HepG2 (cell line): Measurements from ENCODE around the gene PRKAR1A.

Experiments
- JUNB ChIP-seq: sonication (generic); formaldehyde crosslinking; IDR thresholded peaks from 2 replicates; pipeline ENCODE4 v1.8.0; 2022; ENCODE audit warnings: missing genetic modification reagents, mild to moderate bottlenecking, borderline replicate concordance
- KMT2A ChIP-seq: sonication (generic); formaldehyde crosslinking; IDR thresholded peaks from 2 replicates; pipeline ENCODE4 v1.4.0; 2020; ENCODE audit warnings: missing genetic modification reagents
- POLR2AphosphoS5 ChIP-seq: IDR thresholded peaks from 2 replicates; pipeline ENCODE4 v1.6.1; 2012; ENCODE audit warnings: low read depth, low read length
- SP5 ChIP-seq: IDR thresholded peaks from 2 replicates; pipeline ENCODE4 v1.6.1; 2016; ENCODE audit warnings: low read depth, borderline replicate concordance
- ZNF556 ChIP-seq: sonication (generic); formaldehyde crosslinking; IDR thresholded peaks from 2 replicates; pipeline ENCODE4 v1.4.0; 2020; ENCODE audit warnings: mild to moderate bottlenecking, missing genetic modification reagents, borderline replicate concordance
- ZNF737 ChIP-seq: sonication (generic); formaldehyde crosslinking; IDR thresholded peaks from 2 replicates; pipeline ENCODE4 v1.5.0; 2020; ENCODE audit warnings: missing genetic modification reagents, mild to moderate bottlenecking, borderline replicate concordance
- ZNF75D ChIP-seq: sonication (generic); formaldehyde crosslinking; IDR thresholded peaks from 2 replicates; pipeline ENCODE4 v1.8.1; 2023; ENCODE audit warnings: missing genetic modification reagents, mild to moderate bottlenecking, borderline replicate concordance
- ZZZ3 ChIP-seq: sonication (generic); formaldehyde crosslinking; IDR thresholded peaks from 2 replicates; pipeline ENCODE4 v1.4.0; 2020; ENCODE audit warnings: missing genetic modification reagents, mild to moderate bottlenecking, borderline replicate concordance
- TF ChIP-seq, protein P1 (sequence below): IDR thresholded peaks from 2 replicates; pipeline ENCODE4 v1.6.1; 2016; ENCODE audit warnings: missing biosample characterization, missing genetic modification reagents, low read depth
- TF ChIP-seq, protein P2 (sequence below): sonication (generic); formaldehyde crosslinking; IDR thresholded peaks from 2 replicates; pipeline ENCODE4 v1.8.1; 2023; ENCODE audit warnings: missing genetic modification reagents, inconsistent platforms, borderline replicate concordance
- TF ChIP-seq, protein P3 (sequence below): sonication (generic); formaldehyde crosslinking; IDR thresholded peaks from 2 replicates; pipeline ENCODE4 v1.4.0; 2020; ENCODE audit warnings: missing genetic modification reagents, borderline replicate concordance

DNA sequence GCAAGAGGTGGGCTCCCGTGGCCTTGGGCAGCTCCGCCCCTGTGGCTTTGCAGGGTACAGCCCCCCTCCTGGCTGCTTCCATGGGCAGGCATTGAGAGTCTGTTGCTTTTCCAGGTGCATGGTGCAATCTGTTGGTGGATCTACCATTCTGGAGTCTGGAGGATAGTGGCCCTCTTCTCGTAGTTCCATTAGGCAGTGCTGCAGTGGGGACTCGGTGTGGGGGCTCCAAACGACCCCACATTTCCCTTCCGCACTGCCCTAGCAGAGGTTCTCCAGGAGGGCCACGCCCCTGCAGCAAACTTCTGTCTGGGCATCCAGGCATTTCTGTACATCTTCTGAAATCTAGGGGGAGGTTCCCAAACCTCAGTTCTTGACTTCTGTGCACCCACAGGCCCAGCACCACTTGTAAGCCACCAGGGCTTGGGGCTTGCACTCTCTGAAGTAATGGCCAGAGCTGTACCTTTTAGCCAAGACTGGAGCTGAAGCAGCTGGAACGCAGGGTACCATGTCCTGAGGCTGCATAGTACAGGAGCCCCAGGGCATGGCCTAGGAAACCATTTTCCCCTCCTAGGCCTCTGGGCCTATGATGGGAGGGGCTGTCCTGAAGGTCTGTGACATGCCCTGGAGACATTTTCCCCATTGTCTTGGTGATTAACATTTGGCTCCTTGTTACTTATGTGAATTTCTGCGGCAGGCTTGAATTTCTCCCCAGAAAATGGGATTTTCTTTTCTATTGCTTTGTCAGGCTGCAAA is 6.0 kb downstream of the PRKAR1A start:
- TF ChIP-seq SP5 (CRISPR knock-in tag) (no peak), POLR2AphosphoS5 (no peak), ZNF737 (no peak), ZZZ3 (CRISPR knock-in tag) (no peak), ZNF556 (CRISPR knock-in tag) (no peak), ZNF75D (CRISPR knock-in tag) (no peak), KMT2A (CRISPR knock-in tag) (no peak), JUNB (CRISPR knock-in tag) (no peak)
- TF ChIP-seq, protein P1, sequence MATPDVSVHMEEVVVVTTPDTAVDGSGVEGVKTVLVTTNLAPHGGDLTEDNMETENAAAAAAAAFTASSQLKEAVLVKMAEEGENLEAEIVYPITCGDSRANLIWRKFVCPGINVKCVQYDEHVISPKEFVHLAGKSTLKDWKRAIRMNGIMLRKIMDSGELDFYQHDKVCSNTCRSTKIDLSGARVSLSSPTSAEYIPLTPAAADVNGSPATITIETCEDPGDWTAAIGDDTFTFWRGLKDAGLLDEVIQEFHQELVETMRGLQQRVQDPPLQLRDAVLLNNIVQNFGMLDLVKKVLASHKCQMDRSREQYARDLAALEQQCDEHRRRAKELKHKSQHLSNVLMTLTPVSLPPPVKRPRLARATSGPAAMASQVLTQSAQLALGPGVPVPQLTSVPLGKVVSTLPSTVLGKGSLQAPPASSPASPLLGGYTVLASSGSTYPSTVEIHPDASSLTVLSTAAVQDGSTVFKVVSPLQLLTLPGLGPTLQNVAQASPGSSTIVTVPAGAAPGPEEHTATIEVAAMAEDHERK, result no peak
- TF ChIP-seq, protein P2, sequence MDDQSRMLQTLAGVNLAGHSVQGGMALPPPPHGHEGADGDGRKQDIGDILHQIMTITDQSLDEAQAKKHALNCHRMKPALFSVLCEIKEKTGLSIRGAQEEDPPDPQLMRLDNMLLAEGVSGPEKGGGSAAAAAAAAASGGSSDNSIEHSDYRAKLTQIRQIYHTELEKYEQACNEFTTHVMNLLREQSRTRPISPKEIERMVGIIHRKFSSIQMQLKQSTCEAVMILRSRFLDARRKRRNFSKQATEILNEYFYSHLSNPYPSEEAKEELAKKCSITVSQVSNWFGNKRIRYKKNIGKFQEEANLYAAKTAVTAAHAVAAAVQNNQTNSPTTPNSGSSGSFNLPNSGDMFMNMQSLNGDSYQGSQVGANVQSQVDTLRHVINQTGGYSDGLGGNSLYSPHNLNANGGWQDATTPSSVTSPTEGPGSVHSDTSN (CRISPR knock-in tag), result no peak
- TF ChIP-seq, protein P3, sequence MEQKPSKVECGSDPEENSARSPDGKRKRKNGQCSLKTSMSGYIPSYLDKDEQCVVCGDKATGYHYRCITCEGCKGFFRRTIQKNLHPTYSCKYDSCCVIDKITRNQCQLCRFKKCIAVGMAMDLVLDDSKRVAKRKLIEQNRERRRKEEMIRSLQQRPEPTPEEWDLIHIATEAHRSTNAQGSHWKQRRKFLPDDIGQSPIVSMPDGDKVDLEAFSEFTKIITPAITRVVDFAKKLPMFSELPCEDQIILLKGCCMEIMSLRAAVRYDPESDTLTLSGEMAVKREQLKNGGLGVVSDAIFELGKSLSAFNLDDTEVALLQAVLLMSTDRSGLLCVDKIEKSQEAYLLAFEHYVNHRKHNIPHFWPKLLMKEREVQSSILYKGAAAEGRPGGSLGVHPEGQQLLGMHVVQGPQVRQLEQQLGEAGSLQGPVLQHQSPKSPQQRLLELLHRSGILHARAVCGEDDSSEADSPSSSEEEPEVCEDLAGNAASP (CRISPR knock-in tag), result no peak
